Neuron (in vitro differentiated cells): ENCODE results near the gene ARHGEF17.

Experiments used
- H2AFZ ChIP-seq: one replicate; pipeline ENCODE4 v1.6.1; 2013; ENCODE audit warnings: low read depth, mild to moderate bottlenecking, inconsistent platforms, low read length, moderate library complexity
- H3K27me3 ChIP-seq: one replicate; pipeline ENCODE4 v1.6.1; 2013; ENCODE audit warnings: low read length; ENCODE audit not compliant: insufficient read depth
- H3K36me3 ChIP-seq: one replicate; pipeline ENCODE4 v1.6.1; 2013; ENCODE audit warnings: low read length; ENCODE audit not compliant: insufficient read depth
- H3K4me1 ChIP-seq: one replicate; pipeline ENCODE4 v1.6.1; 2013; ENCODE audit warnings: low read length; ENCODE audit not compliant: insufficient read depth
- H3K4me3 ChIP-seq: 2 replicates; pipeline ENCODE4 v1.5.1; 2013; ENCODE audit warnings: mild to moderate bottlenecking, low read length, moderate library complexity
- H3K9me3 ChIP-seq: one replicate; pipeline ENCODE4 v1.6.1; 2013; ENCODE audit warnings: low read length

Gene ARHGEF17

DNA sequence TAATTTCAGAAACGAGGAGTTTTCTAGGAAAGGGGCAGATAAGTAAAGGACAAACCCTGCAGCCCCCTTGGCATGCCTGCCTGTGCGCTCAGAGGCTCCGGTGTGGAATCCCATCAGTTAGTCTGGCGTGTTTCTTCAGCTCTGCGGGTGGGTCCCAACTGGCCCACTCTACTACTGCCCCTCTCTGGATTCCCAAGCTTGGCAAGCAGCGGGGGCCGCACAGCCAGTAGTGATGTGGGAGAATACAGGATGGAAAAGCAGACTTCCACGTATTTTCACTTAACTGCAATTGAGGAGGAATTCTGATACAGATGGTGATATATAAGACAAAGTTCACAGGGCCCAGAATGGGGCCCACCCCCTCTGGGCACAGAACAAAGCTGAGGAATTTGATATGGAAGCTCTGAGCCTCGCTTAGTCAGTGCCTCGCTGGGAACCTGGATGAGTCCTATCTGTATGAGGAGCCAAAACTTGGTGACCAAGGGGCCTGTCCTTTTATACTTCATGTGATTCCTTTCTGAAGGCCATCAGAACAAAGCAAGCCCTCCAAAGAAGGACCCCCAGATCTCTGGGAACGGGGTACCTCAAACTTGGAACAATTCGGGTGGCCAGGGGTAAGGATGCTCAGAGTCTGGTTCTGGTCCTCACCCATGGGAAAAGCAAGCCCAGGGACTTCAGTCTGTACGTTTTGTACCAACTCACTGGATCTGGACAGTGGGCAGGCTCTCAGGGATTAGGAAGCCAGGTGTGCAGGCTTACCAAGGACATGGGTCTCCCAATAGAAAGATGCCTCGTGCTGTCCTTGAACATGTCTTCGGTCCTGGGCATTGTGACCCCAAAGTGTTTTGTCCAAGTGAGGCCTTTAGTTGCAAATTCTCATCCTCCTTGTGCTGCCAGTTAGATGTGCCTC lies 94.1 kb downstream of the ARHGEF17 start:
- H2AFZ ChIP-seq: no peak overlapping the region
- no peaks in the 10 kb centered on the region for H3K27me3 ChIP-seq
- peaks cover 2% of the 10 kb centered on the region for H3K4me1 ChIP-seq
- no peak overlapping the region for H3K4me3 ChIP-seq
- no peaks in the 10 kb centered on the region for H3K9me3 ChIP-seq
- peaks cover 18% of the 10 kb centered on the region for H3K36me3 ChIP-seq

GRCh38 chr11:73402834-73403185 lies 94.7 kb downstream of the ARHGEF17 start:
- Histone ChIP-seq H3K27me3 (no peaks in the 10 kb centered on the region), H3K9me3 (no peaks in the 10 kb centered on the region), H3K4me1 (peaks cover 2% of the 10 kb centered on the region), H2AFZ (no peak overlapping the region), H3K36me3 (peaks cover 24% of the 10 kb centered on the region), H3K4me3 (no peak overlapping the region)

DNA sequence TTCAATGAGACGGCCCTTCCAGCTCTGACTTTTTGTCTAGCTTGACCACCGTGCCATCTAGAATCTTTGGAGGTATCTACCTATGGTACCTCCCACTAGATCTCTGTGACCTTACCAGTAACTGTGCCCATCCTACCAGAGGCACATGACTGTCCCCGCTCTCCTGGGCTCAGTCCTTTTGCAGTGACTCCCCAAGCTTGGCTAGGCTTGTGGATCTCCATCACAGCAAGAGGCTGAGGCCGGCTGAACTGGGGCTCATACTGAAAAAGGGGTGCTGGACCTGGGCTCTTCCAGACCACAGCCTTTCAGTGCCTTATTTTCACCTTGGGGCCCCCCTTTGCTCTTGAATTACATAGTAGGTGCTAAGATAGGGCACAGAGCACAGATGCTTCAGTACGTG lies 95.5 kb downstream of the ARHGEF17 start:
- peaks cover 2% of the 10 kb centered on the region for H3K4me1 ChIP-seq
- H3K4me3 ChIP-seq: no peak overlapping the region
- H3K9me3 ChIP-seq: no peaks in the 10 kb centered on the region
- H3K27me3 ChIP-seq: no peaks in the 10 kb centered on the region
- H3K36me3 ChIP-seq: peaks cover 29% of the 10 kb centered on the region
- no peak overlapping the region for H2AFZ ChIP-seq

GRCh38 chr11:73404048-73404447 lies 96.0 kb downstream of the ARHGEF17 start:
- Histone ChIP-seq H3K4me1 (peaks cover 2% of the 10 kb centered on the region), H3K9me3 (no peaks in the 10 kb centered on the region), H3K4me3 (no peak overlapping the region), H3K36me3 (peaks cover 33% of the 10 kb centered on the region), H3K27me3 (no peaks in the 10 kb centered on the region), H2AFZ (no peak overlapping the region)

GRCh38 chr11:73404506-73405145 lies 96.5 kb downstream of the ARHGEF17 start:
- Histone ChIP-seq H3K4me3 (no peak overlapping the region), H3K4me1 (no peaks in the 10 kb centered on the region), H2AFZ (no peak overlapping the region), H3K27me3 (no peaks in the 10 kb centered on the region), H3K9me3 (no peaks in the 10 kb centered on the region), H3K36me3 (peaks cover 38% of the 10 kb centered on the region)

DNA sequence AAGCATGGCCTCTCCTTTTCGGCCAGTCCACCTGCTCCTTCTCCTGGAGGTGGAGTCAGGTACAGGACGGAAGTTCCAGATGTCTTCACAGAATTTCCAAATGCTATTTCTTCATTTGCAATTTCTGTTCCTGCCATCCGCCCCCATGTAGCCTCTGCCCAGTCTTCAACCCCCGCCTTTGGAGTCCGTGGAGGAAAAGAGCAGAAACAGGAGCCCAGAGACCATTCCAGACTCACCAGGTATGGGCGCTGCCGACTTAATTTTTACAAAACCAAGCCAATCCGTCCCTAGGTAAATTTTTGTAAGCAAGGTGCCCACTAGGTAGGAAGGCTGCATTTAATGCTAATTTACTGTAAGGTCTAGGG lies 97.1 kb downstream of the ARHGEF17 start:
- Histone ChIP-seq H3K9me3 (no peaks in the 10 kb centered on the region), H3K4me1 (no peaks in the 10 kb centered on the region), H3K27me3 (no peaks in the 10 kb centered on the region), H3K36me3 (peaks cover 41% of the 10 kb centered on the region), H3K4me3 (no peak overlapping the region), H2AFZ (no peak overlapping the region)

DNA sequence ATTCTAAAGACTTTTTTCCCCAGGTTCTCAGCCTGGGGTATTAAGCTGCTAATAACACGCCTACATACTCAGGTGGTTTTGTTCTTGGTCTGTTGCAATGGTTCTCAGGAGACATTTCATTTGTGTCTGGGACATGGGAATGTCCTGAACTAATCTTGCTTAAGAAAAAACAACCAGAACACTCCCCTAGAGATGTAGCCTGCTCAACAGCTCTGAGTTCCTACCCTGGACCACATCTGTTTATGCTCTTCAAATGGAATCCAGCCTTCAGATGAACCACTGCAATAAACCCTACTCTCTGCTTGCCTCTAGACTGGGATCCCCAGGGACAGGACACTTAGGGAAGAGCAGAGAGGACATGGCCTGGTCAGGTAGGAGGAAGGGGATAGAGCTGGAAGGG lies 98.1 kb downstream of the ARHGEF17 start:
- H3K27me3 ChIP-seq: no peaks in the 10 kb centered on the region
- no peaks in the 10 kb centered on the region for H3K9me3 ChIP-seq
- H3K36me3 ChIP-seq: peaks cover 46% of the 10 kb centered on the region
- no peak overlapping the region for H3K4me3 ChIP-seq
- H2AFZ ChIP-seq: no peak overlapping the region
- H3K4me1 ChIP-seq: no peaks in the 10 kb centered on the region

DNA sequence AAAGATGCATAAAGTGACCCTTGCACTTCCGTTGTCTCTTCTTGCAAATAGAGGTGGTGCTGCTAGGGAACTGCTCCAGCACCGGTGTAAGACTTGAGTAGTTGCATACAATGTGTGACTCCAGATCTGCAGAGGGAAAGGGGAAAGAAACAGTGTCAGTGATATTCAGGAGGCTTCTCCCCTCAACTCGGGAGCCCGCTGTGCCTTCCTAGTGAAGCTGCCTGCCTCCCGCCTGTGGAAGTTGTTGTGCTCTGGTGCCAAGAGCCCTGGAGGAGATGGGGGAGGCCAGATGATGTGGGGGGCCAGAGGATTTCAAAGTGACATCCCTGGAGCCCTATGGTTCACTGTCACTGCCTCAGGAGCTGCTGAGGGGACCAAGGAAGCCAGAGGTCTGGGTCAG lies 98.5 kb downstream of the ARHGEF17 start:
- H3K4me1 ChIP-seq: no peaks in the 10 kb centered on the region
- no peaks in the 10 kb centered on the region for H3K9me3 ChIP-seq
- H3K4me3 ChIP-seq: no peak overlapping the region
- H2AFZ ChIP-seq: no peak overlapping the region
- H3K36me3 ChIP-seq: peaks cover 50% of the 10 kb centered on the region
- H3K27me3 ChIP-seq: no peaks in the 10 kb centered on the region

DNA sequence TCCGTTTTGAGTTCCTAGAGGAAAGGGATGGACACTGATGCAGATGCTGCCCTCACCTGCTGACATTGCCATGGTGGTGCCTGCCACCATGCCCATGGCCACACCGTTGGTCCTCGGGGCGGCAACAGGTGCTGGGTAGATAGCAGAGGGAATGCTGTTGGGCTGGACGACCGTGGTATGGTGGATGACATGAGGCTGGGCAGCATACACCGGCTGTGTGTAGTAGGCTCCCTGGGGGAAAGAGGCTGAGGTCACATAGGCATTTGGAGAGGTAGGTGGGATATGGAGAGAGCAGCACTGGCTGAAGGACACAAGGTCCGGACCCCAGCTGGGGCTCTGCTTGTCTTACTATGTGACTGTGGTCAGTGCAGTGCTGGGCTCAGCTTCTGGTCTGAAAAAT lies 101.4 kb downstream of the ARHGEF17 start:
- H3K4me1 ChIP-seq: peaks cover 13% of the 10 kb centered on the region

DNA sequence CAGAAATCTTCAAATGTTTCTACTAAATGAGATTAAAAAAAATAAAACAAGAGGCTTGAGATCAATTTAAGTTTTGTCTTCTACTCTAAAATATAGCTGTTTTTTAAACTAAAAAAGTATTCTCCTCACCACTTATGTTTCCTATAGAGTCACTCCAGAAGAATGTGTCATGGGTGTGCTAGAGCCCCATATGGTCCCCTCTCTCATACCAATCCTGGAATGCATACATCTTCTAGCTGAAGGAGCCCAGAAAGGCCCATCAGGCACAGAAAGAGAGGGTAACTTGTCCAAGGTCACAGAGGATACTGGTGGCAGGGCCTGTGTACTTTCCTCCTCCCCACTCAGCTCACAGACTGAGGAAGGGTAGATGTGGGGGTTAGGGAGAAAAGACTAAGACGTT lies 102.6 kb downstream of the ARHGEF17 start:
- H3K4me1 ChIP-seq: peaks cover 13% of the 10 kb centered on the region
- H2AFZ ChIP-seq: no peak overlapping the region
- H3K4me3 ChIP-seq: no peak overlapping the region
- no peaks in the 10 kb centered on the region for H3K27me3 ChIP-seq
- H3K36me3 ChIP-seq: peaks cover 41% of the 10 kb centered on the region
- H3K9me3 ChIP-seq: no peaks in the 10 kb centered on the region

More for the DNA sequence above, 101.4 kb downstream of the ARHGEF17 start:
- H3K4me3 ChIP-seq: no peak overlapping the region
- no peaks in the 10 kb centered on the region for H3K9me3 ChIP-seq
- peaks cover 50% of the 10 kb centered on the region for H3K36me3 ChIP-seq
- H3K27me3 ChIP-seq: no peaks in the 10 kb centered on the region
- H2AFZ ChIP-seq: no peak overlapping the region

GRCh38 chr11:73411031-73411430 lies 103.0 kb downstream of the ARHGEF17 start:
- H3K4me1 ChIP-seq: peaks cover 13% of the 10 kb centered on the region
- no peak overlapping the region for H2AFZ ChIP-seq
- no peak overlapping the region for H3K4me3 ChIP-seq
- peaks cover 39% of the 10 kb centered on the region for H3K36me3 ChIP-seq
- no peaks in the 10 kb centered on the region for H3K9me3 ChIP-seq
- no peaks in the 10 kb centered on the region for H3K27me3 ChIP-seq

DNA sequence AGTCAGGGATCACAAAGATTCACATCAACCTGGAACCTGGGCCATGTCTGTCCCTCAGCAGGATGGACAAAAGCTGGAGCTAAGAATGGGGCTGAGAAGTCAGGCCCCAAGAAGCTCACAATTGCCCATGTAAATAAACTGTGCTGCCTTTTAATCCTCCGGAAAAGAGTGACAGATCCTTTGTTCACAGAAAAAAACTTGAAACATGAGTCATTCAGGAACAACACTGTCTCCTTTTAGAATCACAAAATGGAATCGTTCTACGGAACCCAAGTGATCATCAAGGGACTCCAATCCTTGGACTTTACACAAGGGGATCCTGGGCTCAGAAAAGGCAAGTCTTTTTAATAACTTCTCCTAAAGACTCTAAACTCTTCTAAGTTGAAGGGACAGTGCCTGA lies 104.2 kb downstream of the ARHGEF17 start:
- peaks cover 13% of the 10 kb centered on the region for H3K4me1 ChIP-seq

DNA sequence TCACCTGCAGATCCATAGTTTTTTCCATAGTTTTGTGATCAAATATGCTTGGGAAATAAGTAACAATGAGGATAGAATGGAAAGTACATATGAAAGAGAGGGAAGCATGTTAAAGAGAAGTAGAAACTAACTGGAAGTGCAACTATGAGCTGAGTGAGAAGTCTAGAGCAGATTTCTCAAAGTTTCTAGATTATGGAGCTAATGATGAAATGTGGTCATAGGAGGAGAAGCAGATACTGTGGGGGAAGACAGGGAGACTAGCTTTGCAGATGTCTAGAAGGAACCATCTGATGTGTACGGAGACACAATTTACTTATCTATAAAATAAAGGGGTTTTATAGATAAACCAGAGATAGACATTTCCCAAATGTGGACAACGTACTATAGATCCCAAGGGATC lies 105.2 kb downstream of the ARHGEF17 start:
- H3K4me1 ChIP-seq: peaks cover 13% of the 10 kb centered on the region

More for the DNA sequence above, 104.2 kb downstream of the ARHGEF17 start:
- Histone ChIP-seq H3K4me3 (no peak overlapping the region), H2AFZ (no peak overlapping the region), H3K27me3 (no peaks in the 10 kb centered on the region), H3K9me3 (no peaks in the 10 kb centered on the region), H3K36me3 (peaks cover 36% of the 10 kb centered on the region)

More for the DNA sequence above, 105.2 kb downstream of the ARHGEF17 start:
- Histone ChIP-seq H3K9me3 (no peaks in the 10 kb centered on the region), H3K27me3 (no peaks in the 10 kb centered on the region), H2AFZ (no peak overlapping the region), H3K4me3 (no peak overlapping the region), H3K36me3 (peaks cover 34% of the 10 kb centered on the region)
